ENCODE measurements around the gene HIBCH.

DNA sequence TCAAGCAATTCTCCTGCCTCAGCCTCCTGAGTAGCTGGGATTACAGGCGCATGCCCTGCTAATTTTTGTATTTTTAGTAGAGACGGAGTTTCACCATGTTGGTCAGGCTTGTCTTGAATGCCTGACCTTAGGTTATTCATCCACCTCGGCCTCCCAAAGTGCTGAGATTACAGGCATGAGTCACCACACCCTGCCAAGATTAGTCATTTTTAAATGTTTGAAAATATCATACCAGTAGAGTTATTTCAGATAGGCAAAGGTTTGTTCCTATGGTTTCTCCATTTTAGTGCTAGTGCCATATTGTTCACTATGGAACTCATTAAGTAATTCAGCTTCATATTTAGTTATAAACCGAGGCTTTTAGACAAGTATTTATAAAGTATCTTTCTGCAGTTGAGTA is 52.3 kb downstream of the HIBCH start:
- TF ChIP-seq, protein P1, sequence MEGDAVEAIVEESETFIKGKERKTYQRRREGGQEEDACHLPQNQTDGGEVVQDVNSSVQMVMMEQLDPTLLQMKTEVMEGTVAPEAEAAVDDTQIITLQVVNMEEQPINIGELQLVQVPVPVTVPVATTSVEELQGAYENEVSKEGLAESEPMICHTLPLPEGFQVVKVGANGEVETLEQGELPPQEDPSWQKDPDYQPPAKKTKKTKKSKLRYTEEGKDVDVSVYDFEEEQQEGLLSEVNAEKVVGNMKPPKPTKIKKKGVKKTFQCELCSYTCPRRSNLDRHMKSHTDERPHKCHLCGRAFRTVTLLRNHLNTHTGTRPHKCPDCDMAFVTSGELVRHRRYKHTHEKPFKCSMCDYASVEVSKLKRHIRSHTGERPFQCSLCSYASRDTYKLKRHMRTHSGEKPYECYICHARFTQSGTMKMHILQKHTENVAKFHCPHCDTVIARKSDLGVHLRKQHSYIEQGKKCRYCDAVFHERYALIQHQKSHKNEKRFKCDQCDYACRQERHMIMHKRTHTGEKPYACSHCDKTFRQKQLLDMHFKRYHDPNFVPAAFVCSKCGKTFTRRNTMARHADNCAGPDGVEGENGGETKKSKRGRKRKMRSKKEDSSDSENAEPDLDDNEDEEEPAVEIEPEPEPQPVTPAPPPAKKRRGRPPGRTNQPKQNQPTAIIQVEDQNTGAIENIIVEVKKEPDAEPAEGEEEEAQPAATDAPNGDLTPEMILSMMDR (IDR thresholded peaks at IDR 0.05): no peak
- TF ChIP-seq, protein P2, sequence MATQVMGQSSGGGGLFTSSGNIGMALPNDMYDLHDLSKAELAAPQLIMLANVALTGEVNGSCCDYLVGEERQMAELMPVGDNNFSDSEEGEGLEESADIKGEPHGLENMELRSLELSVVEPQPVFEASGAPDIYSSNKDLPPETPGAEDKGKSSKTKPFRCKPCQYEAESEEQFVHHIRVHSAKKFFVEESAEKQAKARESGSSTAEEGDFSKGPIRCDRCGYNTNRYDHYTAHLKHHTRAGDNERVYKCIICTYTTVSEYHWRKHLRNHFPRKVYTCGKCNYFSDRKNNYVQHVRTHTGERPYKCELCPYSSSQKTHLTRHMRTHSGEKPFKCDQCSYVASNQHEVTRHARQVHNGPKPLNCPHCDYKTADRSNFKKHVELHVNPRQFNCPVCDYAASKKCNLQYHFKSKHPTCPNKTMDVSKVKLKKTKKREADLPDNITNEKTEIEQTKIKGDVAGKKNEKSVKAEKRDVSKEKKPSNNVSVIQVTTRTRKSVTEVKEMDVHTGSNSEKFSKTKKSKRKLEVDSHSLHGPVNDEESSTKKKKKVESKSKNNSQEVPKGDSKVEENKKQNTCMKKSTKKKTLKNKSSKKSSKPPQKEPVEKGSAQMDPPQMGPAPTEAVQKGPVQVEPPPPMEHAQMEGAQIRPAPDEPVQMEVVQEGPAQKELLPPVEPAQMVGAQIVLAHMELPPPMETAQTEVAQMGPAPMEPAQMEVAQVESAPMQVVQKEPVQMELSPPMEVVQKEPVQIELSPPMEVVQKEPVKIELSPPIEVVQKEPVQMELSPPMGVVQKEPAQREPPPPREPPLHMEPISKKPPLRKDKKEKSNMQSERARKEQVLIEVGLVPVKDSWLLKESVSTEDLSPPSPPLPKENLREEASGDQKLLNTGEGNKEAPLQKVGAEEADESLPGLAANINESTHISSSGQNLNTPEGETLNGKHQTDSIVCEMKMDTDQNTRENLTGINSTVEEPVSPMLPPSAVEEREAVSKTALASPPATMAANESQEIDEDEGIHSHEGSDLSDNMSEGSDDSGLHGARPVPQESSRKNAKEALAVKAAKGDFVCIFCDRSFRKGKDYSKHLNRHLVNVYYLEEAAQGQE (IDR thresholded peaks at IDR 0.05; ENCODE audit: insufficient read depth in 1 of 2, low read depth in 2 of 2, low read length in 1 of 2): no peak
- no peak for TF ChIP-seq POLR2AphosphoS5 (IDR thresholded peaks at IDR 0.05; ENCODE audit: low read depth, low read length)
- TF ChIP-seq SIN3A (IDR thresholded peaks at IDR 0.05; ENCODE audit: borderline replicate concordance, insufficient read depth, low read depth, low read length): no peak
